Hepatocyte (in vitro differentiated cells): ENCODE results near the gene TBX10.

ENCODE experiments used
- EZH2 ChIP-seq: fragments of 200-600 bp; sonication (generic); IDR thresholded peaks from 2 replicates; pipeline ENCODE4 v1.6.1; 2016; ENCODE audit warnings: antibody characterized with exemption, mild to moderate bottlenecking, borderline replicate concordance
- TF ChIP-seq, protein P1 (sequence below): fragments of 200-600 bp; sonication (generic); IDR thresholded peaks from 2 replicates; pipeline ENCODE4 v1.5.1; 2016; ENCODE audit warnings: antibody characterized with exemption, mild to moderate bottlenecking; ENCODE audit not compliant: poor library complexity

- TF ChIP-seq EZH2, result no peak
- TF ChIP-seq, protein P1, sequence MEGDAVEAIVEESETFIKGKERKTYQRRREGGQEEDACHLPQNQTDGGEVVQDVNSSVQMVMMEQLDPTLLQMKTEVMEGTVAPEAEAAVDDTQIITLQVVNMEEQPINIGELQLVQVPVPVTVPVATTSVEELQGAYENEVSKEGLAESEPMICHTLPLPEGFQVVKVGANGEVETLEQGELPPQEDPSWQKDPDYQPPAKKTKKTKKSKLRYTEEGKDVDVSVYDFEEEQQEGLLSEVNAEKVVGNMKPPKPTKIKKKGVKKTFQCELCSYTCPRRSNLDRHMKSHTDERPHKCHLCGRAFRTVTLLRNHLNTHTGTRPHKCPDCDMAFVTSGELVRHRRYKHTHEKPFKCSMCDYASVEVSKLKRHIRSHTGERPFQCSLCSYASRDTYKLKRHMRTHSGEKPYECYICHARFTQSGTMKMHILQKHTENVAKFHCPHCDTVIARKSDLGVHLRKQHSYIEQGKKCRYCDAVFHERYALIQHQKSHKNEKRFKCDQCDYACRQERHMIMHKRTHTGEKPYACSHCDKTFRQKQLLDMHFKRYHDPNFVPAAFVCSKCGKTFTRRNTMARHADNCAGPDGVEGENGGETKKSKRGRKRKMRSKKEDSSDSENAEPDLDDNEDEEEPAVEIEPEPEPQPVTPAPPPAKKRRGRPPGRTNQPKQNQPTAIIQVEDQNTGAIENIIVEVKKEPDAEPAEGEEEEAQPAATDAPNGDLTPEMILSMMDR, result no peak
These were observed 4.4 kb downstream of the TBX10 start for GRCh38 chr11:67635231-67635521.
